ENCODE results near the gene ZPBP2.

DNA sequence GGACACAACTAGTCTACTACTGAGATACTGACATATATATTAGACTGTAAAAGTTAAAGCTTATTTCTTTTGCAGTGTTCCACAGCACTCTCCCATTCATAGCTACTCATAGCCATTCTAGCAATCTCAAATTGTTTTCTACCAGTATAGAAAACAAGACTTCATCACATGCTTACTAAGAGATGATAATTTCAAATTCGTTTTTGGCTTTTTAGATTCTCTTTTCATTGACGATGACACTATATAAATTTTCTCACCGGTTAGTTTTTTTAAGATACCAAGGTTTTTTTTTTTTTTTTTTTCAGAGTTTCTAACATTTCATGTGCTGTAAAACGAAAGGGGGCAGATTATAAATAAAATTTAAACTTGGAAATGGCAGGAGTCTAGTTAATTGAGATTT is 21.8 kb upstream of the ZPBP2 start:
- TF ChIP-seq, protein P1, sequence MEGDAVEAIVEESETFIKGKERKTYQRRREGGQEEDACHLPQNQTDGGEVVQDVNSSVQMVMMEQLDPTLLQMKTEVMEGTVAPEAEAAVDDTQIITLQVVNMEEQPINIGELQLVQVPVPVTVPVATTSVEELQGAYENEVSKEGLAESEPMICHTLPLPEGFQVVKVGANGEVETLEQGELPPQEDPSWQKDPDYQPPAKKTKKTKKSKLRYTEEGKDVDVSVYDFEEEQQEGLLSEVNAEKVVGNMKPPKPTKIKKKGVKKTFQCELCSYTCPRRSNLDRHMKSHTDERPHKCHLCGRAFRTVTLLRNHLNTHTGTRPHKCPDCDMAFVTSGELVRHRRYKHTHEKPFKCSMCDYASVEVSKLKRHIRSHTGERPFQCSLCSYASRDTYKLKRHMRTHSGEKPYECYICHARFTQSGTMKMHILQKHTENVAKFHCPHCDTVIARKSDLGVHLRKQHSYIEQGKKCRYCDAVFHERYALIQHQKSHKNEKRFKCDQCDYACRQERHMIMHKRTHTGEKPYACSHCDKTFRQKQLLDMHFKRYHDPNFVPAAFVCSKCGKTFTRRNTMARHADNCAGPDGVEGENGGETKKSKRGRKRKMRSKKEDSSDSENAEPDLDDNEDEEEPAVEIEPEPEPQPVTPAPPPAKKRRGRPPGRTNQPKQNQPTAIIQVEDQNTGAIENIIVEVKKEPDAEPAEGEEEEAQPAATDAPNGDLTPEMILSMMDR (IDR thresholded peaks at IDR 0.05; ENCODE audit: low read depth, low read length), result no peak
- no peak for TF ChIP-seq POLR2A (IDR thresholded peaks at IDR 0.05; ENCODE audit: extremely low read depth, insufficient read length)
